Measurements from ENCODE around the gene FGFR3. TPM values are rescaled to one million over a fixed set of nuclear protein-coding genes. Genes with fewer than 3 reads are reported as not detected.

Gene FGFR3
- total RNA-seq, 3 donors from 2014 or later, result 0.08 to 0.30 (median 0.29) TPM

DNA sequence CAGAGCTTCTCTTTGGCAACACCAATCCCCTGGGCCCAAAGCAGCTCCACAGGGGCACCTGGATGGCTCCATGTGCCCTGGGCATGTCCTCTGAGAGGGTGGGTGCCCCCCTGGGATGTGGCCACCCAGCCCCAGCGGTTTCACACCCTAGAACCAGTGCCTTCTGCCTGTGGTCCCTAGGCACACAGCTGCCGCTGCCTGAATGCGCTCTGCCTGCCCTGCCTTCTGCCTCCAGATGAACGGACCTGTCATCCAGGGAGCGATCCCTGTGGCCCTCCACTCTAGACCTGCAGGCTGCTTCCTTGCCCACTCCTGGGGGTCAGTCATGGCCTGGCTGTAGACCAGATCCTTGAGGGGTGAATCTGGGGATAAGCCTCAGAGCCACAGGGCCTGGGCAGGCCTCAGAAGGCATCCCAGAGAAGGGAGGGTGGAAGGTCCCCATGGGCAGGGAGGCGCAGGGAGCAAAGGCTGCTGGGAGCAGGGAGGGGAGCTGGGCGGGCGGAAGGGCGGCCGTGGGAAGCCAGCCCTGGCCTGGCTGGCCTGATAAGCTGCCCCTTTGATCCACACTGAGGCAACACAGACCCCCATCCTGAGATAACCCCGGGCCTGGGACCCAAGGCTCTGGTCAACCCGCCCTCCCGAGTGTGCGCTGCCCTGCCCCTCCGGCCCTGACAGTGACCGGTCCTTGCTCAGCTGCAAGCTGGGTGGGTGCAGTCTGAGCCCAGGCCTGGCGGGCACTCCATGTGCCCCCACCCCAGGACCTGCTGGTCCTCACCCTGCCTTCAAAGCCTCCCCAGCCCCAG, 8.1 kb upstream of the FGFR3 start:
- no peaks in the 10 kb centered on the region for H3K27me3 Mint-ChIP-seq (ENCODE audit: low read depth)
- no peaks in the 10 kb centered on the region for H3K9me3 Mint-ChIP-seq
- H3K36me3 Mint-ChIP-seq (ENCODE audit: insufficient read depth), result no peaks in the 10 kb centered on the region
- no peaks in the 10 kb centered on the region for H3K4me1 Mint-ChIP-seq (ENCODE audit: low read depth)
- ATAC-seq, result no peak
- H3K4me3 Mint-ChIP-seq, result no peak overlapping the region
- DNase-seq, result no peak

DNA sequence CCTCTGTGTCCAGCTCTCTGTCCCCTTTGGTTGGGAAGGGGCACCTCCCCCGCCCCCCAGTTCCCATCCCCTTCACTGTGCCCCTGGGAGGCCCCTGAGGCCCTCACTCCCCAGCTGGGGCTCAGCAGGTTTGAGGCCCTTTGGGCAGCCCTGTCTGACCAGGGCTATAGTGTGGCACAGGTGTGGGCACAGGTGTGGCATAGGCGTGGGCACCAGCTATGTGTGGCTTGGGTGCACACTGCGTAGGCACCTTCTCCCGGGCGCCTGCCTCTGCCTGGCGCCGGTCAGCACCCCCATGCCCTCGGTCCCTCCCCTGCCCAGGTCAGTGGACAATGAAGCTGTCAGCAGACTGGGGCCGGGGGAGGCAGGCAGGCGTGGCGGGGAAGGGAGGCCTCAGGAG, 7.5 kb upstream of the FGFR3 start:
- H3K27me3 Mint-ChIP-seq (ENCODE audit: low read depth), result peaks cover 1% of the 10 kb centered on the region
- no peak overlapping the region for H3K4me3 Mint-ChIP-seq
- no peak for DNase-seq
- no peak for ATAC-seq
- no peaks in the 10 kb centered on the region for H3K9me3 Mint-ChIP-seq
- no peaks in the 10 kb centered on the region for H3K4me1 Mint-ChIP-seq (ENCODE audit: low read depth)
- no peaks in the 10 kb centered on the region for H3K36me3 Mint-ChIP-seq (ENCODE audit: insufficient read depth)

DNA sequence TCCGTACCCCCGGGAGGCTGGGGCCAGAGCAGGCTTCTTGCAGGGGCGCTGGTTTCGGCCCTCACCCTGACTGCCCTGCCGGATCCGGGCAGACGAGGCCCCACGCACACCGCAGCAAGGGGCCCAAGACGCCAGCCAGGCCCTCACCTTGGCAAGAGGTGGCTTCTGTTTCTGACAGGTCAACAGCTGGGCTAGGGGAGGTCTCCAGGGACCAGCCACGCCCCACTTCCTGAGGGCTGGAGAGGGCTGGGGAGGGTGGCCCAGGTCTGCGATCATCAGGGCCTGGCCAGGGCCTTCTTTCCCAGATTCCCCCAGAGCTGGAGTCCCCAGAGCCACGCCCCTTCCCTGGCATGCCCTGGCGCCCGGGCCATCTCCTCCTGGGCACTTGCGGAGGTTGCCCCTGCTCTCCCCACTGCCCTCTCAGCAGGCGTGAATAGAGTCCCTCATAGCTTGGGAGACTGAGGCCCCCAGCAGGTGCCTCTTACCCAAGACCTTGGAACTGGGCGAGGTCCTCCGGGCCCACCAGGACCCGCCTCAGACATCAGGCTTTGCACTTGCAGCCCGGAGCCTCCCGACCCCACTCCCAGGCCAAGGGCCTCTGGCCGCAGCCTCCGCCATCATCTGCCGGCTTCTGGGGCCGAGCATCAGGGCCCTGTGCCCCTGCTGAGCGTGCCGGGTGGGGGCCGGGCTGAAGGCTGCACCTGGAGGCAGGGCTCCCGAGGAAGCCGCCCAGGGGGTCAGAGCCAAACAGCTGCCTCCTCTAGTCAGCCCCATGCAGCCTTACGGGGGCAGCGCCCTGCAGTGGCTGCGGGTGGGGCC, 6.3 kb upstream of the FGFR3 start:
- DNase-seq (no peak), ATAC-seq (no peak)
- H3K9me3 Mint-ChIP-seq, result no peaks in the 10 kb centered on the region
- H3K27me3 Mint-ChIP-seq (ENCODE audit: low read depth), result peaks cover 6% of the 10 kb centered on the region
- no peak overlapping the region for H3K4me3 Mint-ChIP-seq
- no peaks in the 10 kb centered on the region for H3K36me3 Mint-ChIP-seq (ENCODE audit: insufficient read depth)
- no peaks in the 10 kb centered on the region for H3K4me1 Mint-ChIP-seq (ENCODE audit: low read depth)

DNA sequence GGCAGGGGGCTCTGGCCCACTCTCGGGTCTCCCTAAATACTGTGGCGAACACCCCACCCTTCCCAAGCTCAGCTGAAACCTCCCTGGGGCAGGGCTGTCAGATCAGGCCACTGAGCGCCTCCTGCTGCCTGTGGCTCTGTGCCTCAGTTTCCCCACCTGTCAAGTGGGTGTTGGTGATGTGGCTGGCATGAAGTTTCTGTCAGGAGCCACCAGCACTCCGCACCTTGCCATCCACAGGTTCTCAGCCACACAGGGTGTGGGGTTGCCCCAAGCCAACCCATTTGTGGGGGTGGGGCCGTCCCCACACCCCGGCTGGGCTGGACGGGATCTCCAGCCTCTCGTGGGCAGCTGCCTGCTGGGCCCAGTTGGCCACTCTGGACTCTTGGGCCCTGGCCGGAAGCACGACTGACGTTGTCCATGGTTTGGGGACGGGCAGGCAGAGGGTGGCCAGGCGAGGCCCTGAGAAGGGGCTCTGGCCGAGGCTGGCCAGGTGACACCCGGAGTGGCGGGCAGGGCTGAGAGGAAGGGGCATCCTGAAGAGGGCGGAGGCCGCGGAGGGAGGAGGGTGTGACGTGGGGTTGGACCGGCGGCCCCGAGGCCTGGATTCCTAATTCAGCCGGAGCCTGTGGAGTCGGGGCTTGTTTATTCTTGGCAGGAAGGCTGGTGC, 5.5 kb upstream of the FGFR3 start:
- DNase-seq (no peak), ATAC-seq (no peak)
- peaks cover 7% of the 10 kb centered on the region for H3K27me3 Mint-ChIP-seq (ENCODE audit: low read depth)
- H3K4me1 Mint-ChIP-seq (ENCODE audit: low read depth), result no peaks in the 10 kb centered on the region
- H3K9me3 Mint-ChIP-seq, result no peaks in the 10 kb centered on the region
- H3K4me3 Mint-ChIP-seq, result no peak overlapping the region
- no peaks in the 10 kb centered on the region for H3K36me3 Mint-ChIP-seq (ENCODE audit: insufficient read depth)

DNA sequence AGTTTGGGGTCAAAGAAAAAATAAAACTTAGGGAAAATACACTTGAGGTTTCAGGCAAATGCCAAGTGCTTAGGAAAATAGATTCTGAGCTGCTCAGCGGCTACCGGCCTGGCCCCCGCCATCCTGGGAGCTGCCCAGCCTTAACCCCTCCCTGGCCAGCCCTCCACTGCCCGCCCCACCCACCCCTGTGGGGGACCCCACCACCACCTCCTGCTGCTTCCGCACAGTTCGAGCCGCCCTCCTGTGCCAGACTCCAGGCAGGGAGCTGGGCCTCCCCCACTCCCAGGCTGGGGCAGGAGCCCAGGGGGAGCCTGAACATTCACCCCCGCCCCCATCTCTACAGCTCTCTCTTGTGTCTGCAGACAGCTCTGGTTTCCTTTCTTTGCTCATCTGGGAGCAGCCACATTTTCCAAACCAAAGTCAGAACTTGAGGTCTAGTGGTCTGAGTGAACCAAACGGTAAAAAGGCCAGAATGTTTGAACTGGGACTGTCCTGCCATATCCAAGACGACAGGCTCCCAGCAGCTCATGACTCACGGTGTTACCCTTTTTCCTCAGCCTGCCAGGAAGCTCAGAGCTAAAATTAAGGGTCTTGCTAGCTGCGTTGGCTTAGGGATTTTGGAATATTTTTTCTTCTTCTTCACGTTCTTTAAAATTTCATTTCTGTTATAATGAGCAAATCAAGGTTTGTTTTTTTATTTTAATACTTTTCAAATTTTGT, 4.7 kb upstream of the FGFR3 start:
- no peak overlapping the region for H3K4me3 Mint-ChIP-seq
- ATAC-seq (no peak), DNase-seq (no peak)
- H3K9me3 Mint-ChIP-seq, result no peaks in the 10 kb centered on the region
- no peaks in the 10 kb centered on the region for H3K4me1 Mint-ChIP-seq (ENCODE audit: low read depth)
- no peaks in the 10 kb centered on the region for H3K36me3 Mint-ChIP-seq (ENCODE audit: insufficient read depth)
- H3K27me3 Mint-ChIP-seq (ENCODE audit: low read depth), result peaks cover 7% of the 10 kb centered on the region

DNA sequence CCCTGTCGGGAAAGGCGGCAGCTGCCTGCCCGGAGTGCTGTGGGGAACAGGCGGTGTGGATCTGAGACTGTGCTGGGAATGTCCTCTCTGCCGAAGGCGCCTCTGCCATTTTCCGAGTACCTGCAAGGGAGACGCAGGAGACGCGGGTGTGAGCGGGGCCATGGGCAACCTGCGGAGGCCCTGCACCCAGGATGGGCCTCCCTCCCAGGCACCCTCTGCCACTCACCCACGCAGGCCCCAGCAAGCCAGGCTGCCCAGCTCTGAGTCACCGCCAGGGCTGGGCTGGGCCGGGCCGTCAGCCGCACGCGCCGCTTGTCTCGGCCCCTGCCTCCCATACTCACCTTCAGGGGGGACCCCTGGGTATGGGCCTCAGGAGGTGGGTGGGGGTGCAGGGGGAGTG, 3.5 kb upstream of the FGFR3 start:
- Mint-ChIP-seq H3K4me1 (ENCODE audit: low read depth) (no peaks in the 10 kb centered on the region), H3K4me3 (no peak overlapping the region), H3K9me3 (no peaks in the 10 kb centered on the region), H3K36me3 (ENCODE audit: insufficient read depth) (no peaks in the 10 kb centered on the region), H3K27me3 (ENCODE audit: low read depth) (peaks cover 7% of the 10 kb centered on the region)
- DNase-seq (no peak), ATAC-seq (no peak)

DNA sequence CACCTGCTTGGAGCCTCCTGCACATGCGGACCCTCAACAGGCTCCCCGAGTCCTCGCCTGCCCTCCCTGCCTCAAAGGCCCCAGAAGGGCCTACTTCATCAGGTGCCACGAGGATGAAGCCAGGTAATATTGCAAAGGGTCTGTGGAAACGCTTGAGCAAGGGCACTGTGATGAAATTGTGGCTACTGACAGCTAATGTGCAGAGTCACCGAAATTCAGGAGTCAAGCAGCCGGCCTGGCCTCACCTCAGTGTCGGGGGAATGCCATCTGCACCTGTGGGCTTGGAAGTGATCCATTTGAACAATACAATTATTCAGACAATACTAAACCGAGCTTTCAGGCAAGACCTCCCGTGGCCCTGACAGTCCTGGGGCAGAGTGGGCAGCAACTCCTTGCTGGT, 3.1 kb upstream of the FGFR3 start:
- H3K4me1 Mint-ChIP-seq (ENCODE audit: low read depth), result no peaks in the 10 kb centered on the region
- peaks cover 7% of the 10 kb centered on the region for H3K27me3 Mint-ChIP-seq (ENCODE audit: low read depth)
- DNase-seq (no peak), ATAC-seq (no peak)
- H3K9me3 Mint-ChIP-seq, result no peaks in the 10 kb centered on the region
- no peaks in the 10 kb centered on the region for H3K36me3 Mint-ChIP-seq (ENCODE audit: insufficient read depth)
- H3K4me3 Mint-ChIP-seq, result no peak overlapping the region

DNA sequence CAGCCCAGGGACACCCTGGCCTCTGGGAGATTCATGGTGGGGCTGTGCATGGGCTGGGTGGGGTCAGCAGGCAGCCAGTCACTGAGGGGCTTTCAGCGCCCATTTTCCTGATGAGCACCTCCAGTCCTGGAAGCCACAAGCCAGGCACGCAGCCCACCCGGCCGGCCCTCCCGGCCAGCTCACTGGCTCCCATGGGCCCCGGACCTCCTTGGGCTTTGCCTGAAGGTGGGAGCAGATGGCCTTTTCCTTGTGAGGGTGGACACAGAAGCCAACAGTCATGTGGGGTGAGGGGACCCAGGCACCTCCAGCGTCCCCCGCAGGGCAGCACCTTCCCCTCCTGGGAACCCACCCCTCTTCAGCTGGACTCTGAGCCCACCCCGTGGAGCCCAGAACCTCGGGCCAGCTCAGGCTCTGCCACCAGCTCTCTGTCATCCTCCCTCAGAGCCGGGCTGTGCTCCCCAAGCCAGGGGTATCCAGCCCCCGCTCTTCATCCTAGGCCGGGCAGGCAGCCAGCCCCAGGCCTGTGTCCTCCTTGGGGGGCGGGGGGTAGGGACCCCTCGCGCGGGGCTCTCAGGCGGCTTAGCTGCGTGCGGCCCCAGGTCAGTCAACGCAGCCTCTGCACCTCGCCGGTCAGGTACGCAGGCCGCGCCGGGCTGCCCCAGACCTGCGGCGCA, 798 bp upstream of the FGFR3 start:
- ATAC-seq (no peak), DNase-seq (no peak)
- Mint-ChIP-seq H3K9me3 (no peaks in the 10 kb centered on the region), H3K4me3 (no peak overlapping the region), H3K4me1 (ENCODE audit: low read depth) (no peaks in the 10 kb centered on the region), H3K36me3 (ENCODE audit: insufficient read depth) (no peaks in the 10 kb centered on the region), H3K27me3 (ENCODE audit: low read depth) (peaks cover 20% of the 10 kb centered on the region)

DNA sequence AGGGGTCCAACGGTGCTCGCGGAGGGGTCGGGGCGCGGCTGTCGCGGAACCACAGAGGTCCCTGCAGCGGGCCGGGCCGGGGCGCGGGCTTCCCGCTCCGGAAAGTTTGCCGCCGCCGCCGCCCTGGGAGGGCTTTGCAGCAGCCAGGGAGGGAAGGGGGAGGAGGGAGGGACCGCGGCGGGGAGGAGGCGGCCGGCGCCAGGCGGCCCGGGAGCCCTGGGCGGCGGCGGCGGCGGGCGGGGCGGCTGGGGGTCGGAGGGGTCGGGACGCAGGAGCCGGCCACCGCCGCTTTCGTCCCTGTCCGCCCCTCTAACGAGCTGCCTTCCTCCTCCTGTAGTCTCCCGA, 375 bp downstream of the FGFR3 start:
- Mint-ChIP-seq H3K9me3 (no peaks in the 10 kb centered on the region), H3K36me3 (ENCODE audit: insufficient read depth) (no peaks in the 10 kb centered on the region), H3K4me3 (no peak overlapping the region), H3K27me3 (ENCODE audit: low read depth) (peaks cover 21% of the 10 kb centered on the region), H3K4me1 (ENCODE audit: low read depth) (no peaks in the 10 kb centered on the region)
- ATAC-seq (peak; percentile 63 to 64), DNase-seq (peak; percentile 13)

DNA sequence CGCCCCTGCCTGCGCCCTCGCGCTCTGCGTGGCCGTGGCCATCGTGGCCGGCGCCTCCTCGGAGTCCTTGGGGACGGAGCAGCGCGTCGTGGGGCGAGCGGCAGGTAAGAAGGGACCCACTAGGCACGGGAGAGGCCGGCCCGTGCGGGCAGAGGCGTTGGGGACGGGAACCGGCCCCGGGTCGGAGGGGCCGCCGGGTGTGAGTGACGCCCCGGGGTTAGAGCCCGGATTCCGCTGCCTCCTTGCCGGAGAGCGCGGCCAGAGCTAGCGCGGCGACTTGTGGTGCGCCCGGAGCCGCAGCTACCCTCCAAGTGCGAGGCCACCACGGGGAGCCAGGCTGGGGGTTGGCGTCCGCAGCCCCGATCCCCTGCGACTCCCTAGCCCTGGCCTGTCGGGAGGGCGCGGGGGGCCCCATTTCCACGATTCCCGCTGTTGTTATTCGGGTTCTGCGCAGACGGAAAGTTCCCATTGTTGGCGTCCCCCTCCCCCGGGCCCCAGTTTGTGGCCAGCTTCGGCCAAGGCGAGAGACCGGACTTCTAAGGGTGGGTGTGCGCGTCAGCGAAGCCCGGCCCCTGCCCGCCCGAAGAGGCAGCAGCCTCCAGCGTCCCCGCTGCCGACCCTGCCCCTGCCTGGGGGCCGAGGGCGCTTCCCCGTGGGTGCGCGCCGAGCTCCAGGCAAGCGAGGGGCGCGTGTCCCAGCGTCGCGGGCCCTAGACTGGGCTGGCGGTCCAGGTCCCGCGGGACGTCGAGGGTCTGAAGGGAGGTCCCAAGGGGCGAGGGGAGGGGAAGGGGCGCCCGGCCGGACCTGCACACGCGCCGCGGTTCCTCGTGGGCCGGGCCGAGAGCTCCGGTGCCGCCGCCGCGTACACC, 1.1 kb downstream of the FGFR3 start:
- Mint-ChIP-seq H3K27me3 (ENCODE audit: low read depth) (peaks cover 25% of the 10 kb centered on the region), H3K36me3 (ENCODE audit: insufficient read depth) (no peaks in the 10 kb centered on the region), H3K9me3 (no peaks in the 10 kb centered on the region), H3K4me1 (ENCODE audit: low read depth) (no peaks in the 10 kb centered on the region), H3K4me3 (no peak overlapping the region)
- ATAC-seq, result peak in 1 of 2 donors; percentile 9
- no peak for DNase-seq

DNA sequence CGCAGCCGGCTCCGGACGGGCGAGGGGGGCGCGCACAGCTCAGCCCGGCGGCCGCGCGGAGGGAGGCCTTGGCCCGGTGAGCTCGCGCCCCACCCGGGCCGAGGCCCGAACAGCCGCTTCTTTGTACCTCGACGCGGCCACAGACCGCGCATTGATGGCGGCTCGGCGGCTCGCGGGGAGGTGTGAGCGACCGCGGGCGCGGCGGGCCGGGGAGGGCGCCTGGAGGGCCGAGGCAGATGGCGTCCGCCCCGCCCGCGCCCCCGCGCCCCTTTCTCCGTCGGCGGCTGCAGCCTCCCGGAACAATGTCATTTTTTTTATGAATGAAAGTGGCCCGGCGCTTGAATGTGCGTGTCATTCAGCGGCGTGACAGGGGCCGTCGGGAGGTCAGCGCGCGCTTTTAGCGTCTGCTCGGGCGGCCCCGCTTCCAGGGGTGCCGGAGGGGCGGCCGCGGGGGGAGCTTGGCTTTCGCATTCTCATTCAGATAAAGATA, 1.8 kb downstream of the FGFR3 start:
- Mint-ChIP-seq H3K4me3 (peak overlapping the region; percentile 33), H3K36me3 (ENCODE audit: insufficient read depth) (no peaks in the 10 kb centered on the region), H3K27me3 (ENCODE audit: low read depth) (peaks cover 29% of the 10 kb centered on the region), H3K4me1 (ENCODE audit: low read depth) (no peaks in the 10 kb centered on the region), H3K9me3 (no peaks in the 10 kb centered on the region)
- DNase-seq (no peak), ATAC-seq (peak; percentile 4 to 13)

DNA sequence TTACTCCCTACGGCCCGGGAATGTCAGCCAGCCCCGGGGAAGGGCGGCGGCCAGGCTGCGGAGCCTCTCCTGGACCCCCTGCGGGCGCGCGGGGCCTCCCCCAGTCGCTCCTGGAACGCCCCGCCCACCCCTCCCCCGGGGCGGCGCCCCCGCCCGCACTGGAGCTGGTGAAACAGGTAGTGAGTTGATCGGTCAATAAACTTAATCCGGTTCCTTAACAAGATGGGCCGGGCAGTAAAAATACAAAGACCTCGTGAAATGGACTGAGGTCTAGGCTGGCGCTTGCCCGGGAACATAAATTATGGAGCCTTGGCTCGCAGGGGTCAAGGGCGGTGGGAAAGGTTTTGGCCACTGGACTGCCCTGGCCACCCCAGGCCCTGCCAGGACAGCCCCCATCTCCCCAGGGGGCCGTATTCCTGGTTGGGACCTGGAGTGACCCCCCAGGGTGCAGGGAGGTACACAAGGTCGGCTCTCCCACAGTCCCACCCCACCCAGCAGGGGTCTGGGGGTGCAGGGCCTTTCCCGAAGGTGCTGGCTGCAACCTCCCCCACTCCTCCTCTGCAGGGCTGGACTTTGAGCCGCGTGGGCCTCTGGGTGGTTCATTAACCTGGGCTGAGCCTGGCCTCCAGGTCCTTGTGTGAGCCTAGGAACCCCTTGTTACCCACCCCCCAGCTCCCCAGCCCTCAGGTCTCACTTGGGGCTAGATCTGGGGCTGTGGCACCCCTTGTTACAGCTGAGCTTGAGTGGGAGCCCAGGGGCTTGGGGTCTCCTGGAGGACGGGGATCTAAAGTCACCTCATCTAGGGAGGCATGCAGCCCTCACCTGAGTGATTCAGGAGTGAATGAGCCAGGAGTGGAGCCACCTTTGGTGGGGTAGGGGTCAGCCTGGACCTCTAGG, 2.5 kb downstream of the FGFR3 start:
- no peak for ATAC-seq
- no peak overlapping the region for H3K4me3 Mint-ChIP-seq

More for the DNA sequence above, 2.5 kb downstream of the FGFR3 start:
- DNase-seq, result no peak
- H3K27me3 Mint-ChIP-seq (ENCODE audit: low read depth), result peaks cover 33% of the 10 kb centered on the region
- no peaks in the 10 kb centered on the region for H3K9me3 Mint-ChIP-seq
- no peaks in the 10 kb centered on the region for H3K36me3 Mint-ChIP-seq (ENCODE audit: insufficient read depth)
- no peaks in the 10 kb centered on the region for H3K4me1 Mint-ChIP-seq (ENCODE audit: low read depth)
